GM19395 (cell line): ENCODE results near the gene SLC7A6OS.
A peak's percentile ranks its signal among the peaks of the same experiment; 100 is the strongest.

Source experiments
- ATAC-seq: cut with Tn5 transposase; IDR thresholded peaks from one replicate; pipeline ENCODE4 v1.9.1; 2021; ENCODE audit warnings: mild to moderate bottlenecking, moderate library complexity; ENCODE audit not compliant: unreplicated experiment

SLC7A6OS gene

DNA sequence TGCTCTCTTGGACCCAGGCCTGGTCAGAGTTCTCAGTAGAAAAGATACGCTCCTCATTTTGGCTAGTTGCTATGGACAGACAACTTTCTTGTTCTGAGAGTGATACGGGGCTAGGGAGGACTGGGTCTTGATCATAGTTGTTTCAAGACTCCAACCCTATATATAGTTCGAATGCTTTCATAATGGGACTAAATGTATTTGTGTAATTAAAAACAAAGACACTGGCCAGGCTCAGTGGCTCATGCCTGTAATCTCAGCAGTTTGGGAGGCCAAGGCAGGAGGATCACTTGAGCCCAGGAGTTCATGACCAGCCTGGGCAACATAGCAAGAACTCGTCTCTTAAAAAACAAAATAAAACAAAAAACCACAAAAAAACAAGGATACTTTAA is 28.7 kb downstream of the SLC7A6OS start:
- no peak for ATAC-seq

DNA sequence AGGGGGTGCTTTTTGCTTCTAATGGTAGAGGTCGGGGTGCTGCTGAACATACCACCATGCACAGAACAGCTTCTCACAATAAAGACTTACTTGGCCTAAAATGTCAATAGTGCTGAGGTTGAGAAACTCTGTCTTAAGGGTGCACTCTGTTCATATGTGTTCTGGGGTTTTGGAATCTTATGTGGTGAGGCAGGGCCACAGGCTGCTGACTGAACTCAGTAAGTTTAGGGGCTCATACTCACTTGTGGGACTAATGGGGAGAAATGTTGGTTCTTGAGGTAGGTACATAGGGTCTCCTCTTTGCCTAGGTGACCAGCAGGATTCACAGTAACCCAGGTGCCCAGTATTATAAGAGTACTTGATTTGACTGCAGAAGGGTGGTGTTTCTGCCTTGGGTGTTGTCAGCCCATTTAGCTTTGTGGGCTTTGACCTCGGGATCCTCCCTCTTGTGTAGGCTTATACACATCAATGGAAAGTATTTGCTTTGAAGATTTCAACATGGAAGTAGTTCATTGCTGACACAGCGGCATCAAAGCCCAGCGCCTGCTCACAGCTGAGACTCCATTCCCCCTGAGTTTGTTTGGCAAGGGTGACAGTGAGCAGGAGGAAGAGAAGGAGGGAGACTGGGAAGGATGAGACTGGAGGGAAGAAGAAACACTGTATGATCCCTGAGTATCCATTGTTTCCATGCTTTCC is 29.2 kb downstream of the SLC7A6OS start:
- no peak for ATAC-seq

DNA sequence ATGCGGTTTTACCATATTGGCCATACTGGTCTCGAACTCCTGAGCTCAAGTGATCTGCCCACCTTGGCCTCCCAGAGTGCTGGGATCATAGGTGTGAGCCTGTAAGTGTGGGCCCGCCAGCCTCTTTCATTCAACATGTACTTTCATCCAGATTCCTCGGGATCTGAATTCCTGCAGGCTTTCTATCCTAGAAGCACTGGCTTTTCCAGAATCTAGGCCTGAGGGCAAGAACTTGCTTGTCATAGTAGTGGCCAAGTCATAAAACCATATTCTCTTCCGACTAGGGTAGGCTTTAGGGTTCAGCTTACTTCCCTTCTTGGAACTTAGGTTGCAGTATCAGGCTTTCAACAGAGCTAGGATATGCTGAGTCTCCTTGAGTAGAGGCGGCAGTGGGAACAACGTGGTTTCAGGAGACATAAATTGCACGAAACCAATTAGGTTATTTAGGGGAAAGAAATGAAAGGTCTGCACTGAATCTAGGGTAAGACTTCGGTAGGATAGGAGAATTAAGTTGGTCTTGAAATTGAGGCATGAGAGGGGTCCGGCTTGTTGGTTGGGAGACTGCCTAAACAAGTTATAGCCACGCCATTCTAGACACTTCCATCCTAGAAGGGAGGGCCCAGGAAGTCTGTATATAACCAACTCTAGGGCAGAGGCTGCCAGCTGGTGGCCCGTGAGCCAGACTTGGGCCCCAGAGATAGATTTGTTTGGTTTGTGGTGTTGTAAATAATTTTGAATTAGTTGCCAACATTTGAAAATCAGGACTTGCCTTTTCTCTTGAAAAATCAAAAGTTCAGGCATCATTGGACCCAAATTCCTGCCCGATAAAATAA is 30.8 kb downstream of the SLC7A6OS start:
- no peak for ATAC-seq

- ATAC-seq: no peak
These were observed 34.5 kb downstream of the SLC7A6OS start for GRCh38 chr16:68276223-68276622.

DNA sequence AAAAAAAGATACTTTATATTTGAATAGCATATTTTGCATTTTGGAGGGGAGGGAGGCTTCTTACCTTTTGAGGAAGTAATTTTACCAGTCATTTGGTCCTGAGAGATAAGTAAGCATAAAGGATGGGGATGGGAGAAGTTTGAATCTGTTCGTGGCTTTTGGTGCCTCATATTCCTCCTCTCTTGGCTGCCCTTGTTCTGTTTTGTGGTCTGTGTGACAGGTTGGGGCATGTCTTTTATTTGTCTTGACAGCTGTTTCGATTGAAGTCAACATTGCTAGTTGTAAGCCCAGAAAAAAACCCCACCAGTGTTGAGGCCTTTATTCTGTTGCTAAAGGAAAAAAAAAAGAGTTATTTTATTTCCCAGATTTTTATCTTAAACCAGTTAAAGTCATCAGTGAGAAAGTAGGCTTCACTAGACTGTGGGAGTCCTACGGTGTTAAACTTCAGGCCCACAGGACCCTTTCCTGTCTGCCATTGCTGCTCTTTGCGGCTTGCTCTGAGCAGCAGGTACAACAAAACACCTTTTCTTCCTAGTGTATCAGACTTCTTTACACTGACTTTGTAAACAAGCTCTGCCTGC is 35.0 kb downstream of the SLC7A6OS start:
- ATAC-seq: peak; percentile 75

- no peak for ATAC-seq
These were observed 36.3 kb downstream of the SLC7A6OS start for GRCh38 chr16:68274441-68274840.

- no peak for ATAC-seq
These were observed 36.9 kb downstream of the SLC7A6OS start for GRCh38 chr16:68273896-68274295.

GRCh38 chr16:68273459-68273858 is 37.3 kb downstream of the SLC7A6OS start:
- ATAC-seq: no peak

DNA sequence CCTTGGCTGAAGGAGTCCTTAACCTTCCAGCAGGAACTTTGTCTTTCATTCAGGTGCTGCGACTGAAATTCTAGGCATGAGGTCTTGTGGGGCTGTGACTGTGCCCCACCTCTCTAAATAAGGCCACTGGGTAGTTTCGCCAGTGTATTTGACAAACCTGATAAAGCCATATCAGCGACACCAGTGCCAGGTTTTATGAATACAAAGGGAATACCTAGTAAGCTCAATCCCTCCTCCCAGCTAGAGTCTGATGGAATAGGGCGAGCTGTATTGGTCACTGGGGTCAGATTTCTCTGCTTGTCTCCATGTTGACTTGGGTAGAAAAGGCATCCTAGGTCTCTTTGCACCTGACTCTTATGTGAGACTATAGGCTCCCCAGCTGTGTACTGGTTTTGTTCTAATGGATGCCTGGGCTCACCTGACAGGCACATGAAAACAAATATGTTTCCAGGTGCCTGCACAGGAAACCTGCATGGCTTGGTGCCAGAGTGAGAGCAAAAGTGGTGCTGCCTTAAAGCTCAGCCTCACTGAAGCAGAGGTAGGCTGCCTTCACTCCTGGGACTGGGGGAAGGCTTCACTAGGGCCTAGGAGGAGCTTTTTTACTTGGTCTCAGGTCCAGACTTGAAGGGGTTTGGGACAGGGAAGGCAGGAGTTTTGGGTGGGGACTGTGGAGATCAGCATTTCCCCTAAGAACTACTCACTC is 38.1 kb downstream of the SLC7A6OS start:
- ATAC-seq: no peak

DNA sequence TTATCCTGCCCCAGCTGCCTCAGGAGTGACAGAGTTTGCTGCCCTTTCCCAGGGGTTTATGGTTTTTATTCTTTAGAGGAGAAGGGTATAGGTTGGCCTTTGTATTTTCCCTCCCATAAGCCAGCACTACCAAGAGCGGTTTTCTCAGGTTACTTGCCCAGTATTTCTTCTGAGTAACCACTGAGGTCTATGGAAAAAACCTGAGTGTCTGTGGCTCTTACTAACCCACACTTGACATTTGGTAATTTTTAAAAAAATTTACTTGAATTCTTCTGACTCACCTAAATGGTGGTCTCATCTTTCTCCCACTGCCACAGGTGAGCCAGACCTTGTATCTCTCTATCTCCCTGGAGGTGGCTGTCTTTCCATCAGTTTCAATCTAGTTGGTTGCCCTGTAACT is 40.4 kb downstream of the SLC7A6OS start:
- ATAC-seq: no peak

GRCh38 chr16:68269793-68270192 is 41.0 kb downstream of the SLC7A6OS start:
- ATAC-seq: no peak

GRCh38 chr16:68267612-68268405 is 42.9 kb downstream of the SLC7A6OS start:
- no peak for ATAC-seq

DNA sequence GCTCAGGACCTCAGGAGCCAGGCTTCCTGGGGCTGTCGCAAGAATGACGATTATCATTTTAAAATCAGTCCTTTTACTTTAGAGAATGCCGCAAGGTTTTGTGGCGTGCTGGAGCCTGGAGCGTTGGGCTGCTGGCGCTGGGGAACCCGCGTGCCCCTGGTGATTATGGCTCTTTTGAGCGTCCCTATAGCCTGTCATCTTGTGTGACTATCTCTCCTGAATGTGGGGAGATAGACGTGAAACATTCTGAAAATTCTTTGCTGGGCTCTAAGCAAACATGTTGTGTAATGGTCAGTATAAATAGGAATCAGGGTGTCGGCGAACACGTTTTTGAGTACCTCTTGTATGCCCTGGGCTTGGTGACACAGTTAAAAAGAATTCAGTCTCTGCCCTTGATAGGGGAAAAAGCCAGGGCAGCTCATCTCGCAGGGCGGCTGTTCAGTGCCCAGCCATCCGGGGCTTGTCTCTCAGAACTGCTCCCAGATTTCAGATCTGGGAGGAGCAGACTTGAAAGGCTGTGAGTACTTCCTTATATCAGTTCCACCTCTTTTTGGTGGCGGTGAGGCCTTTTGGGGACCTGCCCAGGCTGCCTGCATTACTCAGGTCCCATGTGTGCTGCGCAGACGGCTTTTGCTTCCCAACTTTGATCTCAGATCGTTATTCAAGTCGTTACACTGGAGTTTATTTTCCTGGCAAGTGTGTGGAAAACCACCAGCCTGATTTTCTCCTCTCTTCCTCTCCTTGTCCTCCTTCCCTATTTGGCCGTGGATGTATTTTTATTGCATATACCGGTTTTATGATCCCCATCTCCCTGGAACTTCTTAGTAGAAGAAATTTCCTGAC is 45.4 kb downstream of the SLC7A6OS start:
- peak; percentile 20 for ATAC-seq

GRCh38 chr16:68264128-68265077 is 46.3 kb downstream of the SLC7A6OS start, which contains the start of gene SLC7A6:
TSS of gene SLC7A6 (plus strand) at chr16:68264526. CDS start at chr16:68274727, 10,201 bp downstream.
- ATAC-seq: peak; percentile 56

DNA sequence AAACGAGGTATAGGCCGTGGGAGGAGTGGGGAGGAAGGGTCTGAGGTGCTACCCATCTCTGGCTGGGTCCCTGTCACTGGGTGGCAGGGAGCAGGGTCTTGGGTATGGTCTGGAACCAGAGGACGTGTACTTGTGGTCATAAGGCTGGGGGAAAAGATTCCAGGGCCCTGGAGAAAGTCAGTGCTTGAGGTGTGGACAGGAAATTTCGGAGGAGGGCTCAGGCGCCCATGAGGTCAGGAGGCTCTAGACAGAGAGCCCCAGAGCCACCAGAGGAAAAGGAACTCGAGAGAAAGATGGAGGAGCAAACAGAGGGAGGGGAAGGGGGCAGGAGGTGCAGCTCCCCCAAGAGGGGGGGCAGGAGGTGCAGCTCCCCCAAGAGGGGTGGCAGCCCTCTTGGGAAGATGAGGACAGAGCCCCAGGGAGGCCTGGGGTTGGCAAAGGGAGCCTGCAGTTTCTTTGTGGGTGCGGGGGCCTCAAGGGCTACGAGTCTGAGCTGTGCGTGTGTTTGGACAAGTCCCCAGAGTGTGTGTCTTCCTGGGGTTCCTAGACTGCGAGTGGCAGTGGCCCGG is 47.1 kb downstream of the SLC7A6OS start:
- ATAC-seq: peak; percentile 11

DNA sequence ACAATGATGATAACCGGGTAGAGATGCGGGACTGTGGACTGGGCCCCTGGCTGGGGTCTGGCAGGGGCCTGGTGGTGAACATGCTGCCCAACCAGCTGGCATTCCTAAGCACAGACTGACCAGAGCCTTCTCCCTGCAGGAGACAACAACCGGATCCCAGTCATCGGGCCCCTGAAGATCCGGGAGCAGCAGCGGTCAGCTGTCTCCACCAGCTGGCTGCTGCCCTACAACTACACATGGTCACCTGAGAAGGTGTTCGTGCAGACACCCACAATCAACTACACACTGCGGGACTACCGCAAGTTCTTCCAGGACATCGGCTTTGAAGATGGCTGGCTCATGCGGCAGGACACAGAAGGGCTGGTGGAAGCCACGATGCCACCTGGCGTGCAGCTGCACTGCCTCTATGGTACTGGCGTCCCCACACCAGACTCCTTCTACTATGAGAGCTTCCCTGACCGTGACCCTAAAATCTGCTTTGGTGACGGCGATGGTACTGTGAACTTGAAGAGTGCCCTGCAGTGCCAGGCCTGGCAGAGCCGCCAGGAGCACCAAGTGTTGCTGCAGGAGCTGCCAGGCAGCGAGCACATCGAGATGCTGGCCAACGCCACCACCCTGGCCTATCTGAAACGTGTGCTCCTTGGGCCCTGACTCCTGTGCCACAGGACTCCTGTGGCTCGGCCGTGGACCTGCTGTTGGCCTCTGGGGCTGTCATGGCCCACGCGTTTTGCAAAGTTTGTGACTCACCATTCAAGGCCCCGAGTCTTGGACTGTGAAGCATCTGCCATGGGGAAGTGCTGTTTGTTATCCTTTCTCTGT is 51.5 kb downstream of the SLC7A6OS start:
- no peak for ATAC-seq
